Sigmoid colon (tissue), 4 donors: ENCODE data around the gene NDUFV3.

Experiments used
- CTCF ChIP-seq, 4 experiments: fragments of 450-650 bp in 3 of 4; fragments of 200-600 bp in 1 of 4; IDR thresholded peaks; one replicate each; pipeline ENCODE4 v1.5.1; 2016 to 2019; ENCODE audit warnings: antibody characterized with exemption in 4 of 4, mild to moderate bottlenecking in 3 of 4, moderate library complexity in 2 of 4
- EP300 ChIP-seq, 4 donors: sonication (generic); formaldehyde crosslinking; IDR thresholded peaks; one replicate each; pipeline ENCODE4 v1.6.1; 2017; ENCODE audit warnings: antibody characterized with exemption in 4 of 4
- POLR2A ChIP-seq, 2 donors: fragments of 450-650 bp; IDR thresholded peaks; one replicate each; pipeline ENCODE4 v1.6.1; 2016; ENCODE audit warnings: antibody characterized with exemption in 2 of 2, mild to moderate bottlenecking in 2 of 2, moderate library complexity in 2 of 2
- POLR2AphosphoS5 ChIP-seq, 4 donors: sonication (generic); formaldehyde crosslinking; IDR thresholded peaks; one replicate each; pipeline ENCODE4 v1.6.1; 2017; ENCODE audit warnings: antibody characterized with exemption in 4 of 4

- TF ChIP-seq POLR2AphosphoS5 (IDR thresholded peaks at IDR 0.05) (no peak), CTCF (IDR thresholded peaks at IDR 0.05) (no peak), POLR2A (IDR thresholded peaks at IDR 0.05) (no peak), EP300 (IDR thresholded peaks at IDR 0.05) (no peak)
Measured at GRCh38 chr21:42931560-42932235, 38.6 kb downstream of the NDUFV3 start.
